ENCODE data around the gene MAK. TPM values are rescaled to one million over a fixed set of nuclear protein-coding genes. Genes with fewer than 3 reads are reported as not detected.

The MAK gene
- polyA plus RNA-seq, 1 donor from 2014 or later: not detected

DNA sequence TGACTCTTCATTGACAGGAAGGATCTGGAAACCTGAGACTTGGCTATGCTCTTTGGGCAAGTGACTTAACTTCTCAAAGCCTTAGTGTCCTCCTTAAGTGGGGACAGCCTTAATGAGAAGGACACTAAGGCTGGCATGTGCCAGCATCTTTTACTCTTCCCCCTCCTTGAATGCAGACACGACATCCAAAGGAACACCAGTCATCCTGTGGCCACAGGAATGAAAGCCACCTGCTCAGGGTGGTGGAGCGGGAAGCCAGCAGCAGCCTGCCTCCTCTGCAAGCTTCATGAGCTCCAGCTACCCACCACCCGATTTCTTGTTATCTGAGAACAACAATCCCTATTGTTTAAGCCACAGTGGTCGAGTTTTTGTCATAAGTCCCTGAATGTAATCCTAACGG lies 46.2 kb downstream of the MAK start (continued):
- TF ChIP-seq MXI1 (conservative IDR thresholded peaks at IDR 0.05; ENCODE audit: poor library complexity, severe bottlenecking) (no peak), SMC3 (conservative IDR thresholded peaks at IDR 0.05; ENCODE audit: poor library complexity) (no peak)

DNA sequence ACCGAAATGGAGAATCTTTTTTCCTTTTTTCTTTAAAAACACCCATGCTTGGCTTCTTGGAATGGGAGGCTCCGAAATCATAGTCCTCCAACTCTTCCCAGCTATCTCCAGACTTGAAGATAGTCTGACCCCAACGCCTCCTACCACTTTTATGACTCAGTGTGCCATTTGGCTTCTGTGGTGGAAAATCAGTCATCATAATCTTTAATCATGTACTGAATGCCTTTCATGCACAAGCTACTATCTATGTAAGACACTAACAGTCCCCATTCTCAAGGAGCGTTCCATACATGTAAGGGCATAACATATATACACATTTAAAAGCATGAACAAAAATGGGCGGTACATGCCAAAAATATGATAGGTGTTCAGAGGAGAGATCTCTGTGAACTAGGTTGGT lies 46.7 kb downstream of the MAK start:
- Histone ChIP-seq H3F3A (ENCODE audit: insufficient read depth, low read length, poor library complexity, severe bottlenecking) (no peaks in the 10 kb centered on the region), H3K9me3 (ENCODE audit: low read length) (no peaks in the 10 kb centered on the region), H4K20me1 (ENCODE audit: insufficient read depth) (no peaks in the 10 kb centered on the region), H3K79me2 (replicated peaks; ENCODE audit: insufficient read depth, low read length) (no peaks in the 10 kb centered on the region), H3K27me3 (ENCODE audit: insufficient read depth, low read depth, low read length) (no peaks in the 10 kb centered on the region), H3K4me3 (ENCODE audit: low read length) (no peak overlapping the region), H3K9ac (ENCODE audit: low read length) (no peak overlapping the region), H3K4me2 (ENCODE audit: low read length) (no peak overlapping the region), H2AFZ (ENCODE audit: low read depth, low read length) (no peak overlapping the region), H3K9me2 (ENCODE audit: insufficient read depth, low read length) (no peaks in the 10 kb centered on the region), H3K27ac (ENCODE audit: low read length) (no peak overlapping the region), H3K36me3 (ENCODE audit: insufficient read depth, low read length) (peaks cover 4% of the 10 kb centered on the region)
- TF ChIP-seq EP300 (conservative IDR thresholded peaks at IDR 0.05; ENCODE audit: poor library complexity, severe bottlenecking) (no peak), EZH2 (IDR thresholded peaks at IDR 0.05; ENCODE audit: borderline replicate concordance, insufficient read depth, low read length, poor library complexity, severe bottlenecking) (no peak), SMC3 (conservative IDR thresholded peaks at IDR 0.05; ENCODE audit: poor library complexity) (no peak), POLR2AphosphoS5 (IDR thresholded peaks at IDR 0.05) (no peak), MXI1 (conservative IDR thresholded peaks at IDR 0.05; ENCODE audit: poor library complexity, severe bottlenecking) (no peak), RAD21 (conservative IDR thresholded peaks at IDR 0.05) (no peak), TAF1 (IDR thresholded peaks at IDR 0.05; ENCODE audit: low read depth) (no peak)
- TF ChIP-seq, protein P1, sequence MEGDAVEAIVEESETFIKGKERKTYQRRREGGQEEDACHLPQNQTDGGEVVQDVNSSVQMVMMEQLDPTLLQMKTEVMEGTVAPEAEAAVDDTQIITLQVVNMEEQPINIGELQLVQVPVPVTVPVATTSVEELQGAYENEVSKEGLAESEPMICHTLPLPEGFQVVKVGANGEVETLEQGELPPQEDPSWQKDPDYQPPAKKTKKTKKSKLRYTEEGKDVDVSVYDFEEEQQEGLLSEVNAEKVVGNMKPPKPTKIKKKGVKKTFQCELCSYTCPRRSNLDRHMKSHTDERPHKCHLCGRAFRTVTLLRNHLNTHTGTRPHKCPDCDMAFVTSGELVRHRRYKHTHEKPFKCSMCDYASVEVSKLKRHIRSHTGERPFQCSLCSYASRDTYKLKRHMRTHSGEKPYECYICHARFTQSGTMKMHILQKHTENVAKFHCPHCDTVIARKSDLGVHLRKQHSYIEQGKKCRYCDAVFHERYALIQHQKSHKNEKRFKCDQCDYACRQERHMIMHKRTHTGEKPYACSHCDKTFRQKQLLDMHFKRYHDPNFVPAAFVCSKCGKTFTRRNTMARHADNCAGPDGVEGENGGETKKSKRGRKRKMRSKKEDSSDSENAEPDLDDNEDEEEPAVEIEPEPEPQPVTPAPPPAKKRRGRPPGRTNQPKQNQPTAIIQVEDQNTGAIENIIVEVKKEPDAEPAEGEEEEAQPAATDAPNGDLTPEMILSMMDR (IDR thresholded peaks at IDR 0.05; ENCODE audit: poor library complexity, severe bottlenecking): no peak
- TF ChIP-seq, protein P2, sequence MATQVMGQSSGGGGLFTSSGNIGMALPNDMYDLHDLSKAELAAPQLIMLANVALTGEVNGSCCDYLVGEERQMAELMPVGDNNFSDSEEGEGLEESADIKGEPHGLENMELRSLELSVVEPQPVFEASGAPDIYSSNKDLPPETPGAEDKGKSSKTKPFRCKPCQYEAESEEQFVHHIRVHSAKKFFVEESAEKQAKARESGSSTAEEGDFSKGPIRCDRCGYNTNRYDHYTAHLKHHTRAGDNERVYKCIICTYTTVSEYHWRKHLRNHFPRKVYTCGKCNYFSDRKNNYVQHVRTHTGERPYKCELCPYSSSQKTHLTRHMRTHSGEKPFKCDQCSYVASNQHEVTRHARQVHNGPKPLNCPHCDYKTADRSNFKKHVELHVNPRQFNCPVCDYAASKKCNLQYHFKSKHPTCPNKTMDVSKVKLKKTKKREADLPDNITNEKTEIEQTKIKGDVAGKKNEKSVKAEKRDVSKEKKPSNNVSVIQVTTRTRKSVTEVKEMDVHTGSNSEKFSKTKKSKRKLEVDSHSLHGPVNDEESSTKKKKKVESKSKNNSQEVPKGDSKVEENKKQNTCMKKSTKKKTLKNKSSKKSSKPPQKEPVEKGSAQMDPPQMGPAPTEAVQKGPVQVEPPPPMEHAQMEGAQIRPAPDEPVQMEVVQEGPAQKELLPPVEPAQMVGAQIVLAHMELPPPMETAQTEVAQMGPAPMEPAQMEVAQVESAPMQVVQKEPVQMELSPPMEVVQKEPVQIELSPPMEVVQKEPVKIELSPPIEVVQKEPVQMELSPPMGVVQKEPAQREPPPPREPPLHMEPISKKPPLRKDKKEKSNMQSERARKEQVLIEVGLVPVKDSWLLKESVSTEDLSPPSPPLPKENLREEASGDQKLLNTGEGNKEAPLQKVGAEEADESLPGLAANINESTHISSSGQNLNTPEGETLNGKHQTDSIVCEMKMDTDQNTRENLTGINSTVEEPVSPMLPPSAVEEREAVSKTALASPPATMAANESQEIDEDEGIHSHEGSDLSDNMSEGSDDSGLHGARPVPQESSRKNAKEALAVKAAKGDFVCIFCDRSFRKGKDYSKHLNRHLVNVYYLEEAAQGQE (IDR thresholded peaks at IDR 0.05; ENCODE audit: borderline replicate concordance): no peak

DNA sequence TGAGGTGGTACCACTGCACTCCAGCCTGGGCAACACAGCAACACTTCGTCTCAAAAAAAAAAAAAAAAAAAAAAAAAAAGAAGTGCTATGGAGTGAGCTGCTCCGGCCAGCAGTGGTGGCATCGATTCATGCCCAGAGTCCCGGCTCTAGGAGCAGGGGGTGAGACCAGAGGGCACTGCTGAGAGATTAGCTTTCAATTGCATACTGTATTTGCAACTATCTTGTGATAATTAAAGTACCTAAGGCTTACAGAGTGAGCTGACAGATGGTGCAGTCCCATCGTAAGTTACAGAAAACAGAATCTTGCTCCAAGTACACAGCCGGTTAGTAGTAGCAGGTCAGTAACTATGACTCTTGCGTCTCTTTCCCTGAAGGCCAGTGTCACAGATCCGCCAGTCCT lies 59.3 kb downstream of the MAK start:
- Histone ChIP-seq H3K9me3 (ENCODE audit: low read length) (no peaks in the 10 kb centered on the region), H3K4me3 (ENCODE audit: low read length) (no peak overlapping the region), H2AFZ (ENCODE audit: low read depth, low read length) (no peak overlapping the region), H3K27ac (ENCODE audit: low read length) (no peak overlapping the region), H3F3A (ENCODE audit: insufficient read depth, low read length, poor library complexity, severe bottlenecking) (no peaks in the 10 kb centered on the region), H4K20me1 (ENCODE audit: insufficient read depth) (no peaks in the 10 kb centered on the region), H3K4me2 (ENCODE audit: low read length) (no peak overlapping the region), H3K9ac (ENCODE audit: low read length) (no peak overlapping the region), H3K36me3 (ENCODE audit: insufficient read depth, low read length) (no peaks in the 10 kb centered on the region), H3K79me2 (replicated peaks; ENCODE audit: insufficient read depth, low read length) (no peaks in the 10 kb centered on the region), H3K27me3 (ENCODE audit: insufficient read depth, low read depth, low read length) (no peaks in the 10 kb centered on the region), H3K9me2 (ENCODE audit: insufficient read depth, low read length) (no peaks in the 10 kb centered on the region)
- TF ChIP-seq EP300 (conservative IDR thresholded peaks at IDR 0.05; ENCODE audit: poor library complexity, severe bottlenecking) (no peak), POLR2AphosphoS5 (IDR thresholded peaks at IDR 0.05) (no peak), TAF1 (IDR thresholded peaks at IDR 0.05; ENCODE audit: low read depth) (no peak), RAD21 (conservative IDR thresholded peaks at IDR 0.05) (no peak), EZH2 (IDR thresholded peaks at IDR 0.05; ENCODE audit: borderline replicate concordance, insufficient read depth, low read length, poor library complexity, severe bottlenecking) (no peak), SMC3 (conservative IDR thresholded peaks at IDR 0.05; ENCODE audit: poor library complexity) (no peak), MXI1 (conservative IDR thresholded peaks at IDR 0.05; ENCODE audit: poor library complexity, severe bottlenecking) (no peak)
- TF ChIP-seq, protein P1 (IDR thresholded peaks at IDR 0.05; ENCODE audit: poor library complexity, severe bottlenecking): no peak
- TF ChIP-seq, protein P2 (IDR thresholded peaks at IDR 0.05; ENCODE audit: borderline replicate concordance): no peak
